ENCODE data around the gene CACNA1C.

The CACNA1C gene

GRCh38 chr12:2403221-2403976, 350.6 kb downstream of the CACNA1C start:
- DNase-seq: no peak

GRCh38 chr12:2405039-2405438, 352.3 kb downstream of the CACNA1C start:
- no peak for DNase-seq

GRCh38 chr12:2406903-2407302, 354.1 kb downstream of the CACNA1C start:
- DNase-seq: no peak

- no peak for DNase-seq
Observed at GRCh38 chr12:2408262-2408661, 355.5 kb downstream of the CACNA1C start.

- no peak for DNase-seq
Observed at GRCh38 chr12:2409656-2410265, 357.0 kb downstream of the CACNA1C start.

- DNase-seq: no peak
Observed at GRCh38 chr12:2410496-2410895, 357.7 kb downstream of the CACNA1C start.

GRCh38 chr12:2411011-2411410, 358.2 kb downstream of the CACNA1C start:
- DNase-seq: no peak

- no peak for DNase-seq
Observed at GRCh38 chr12:2411616-2412304, 359.0 kb downstream of the CACNA1C start.

- no peak for DNase-seq
Observed at GRCh38 chr12:2412305-2412643, 359.5 kb downstream of the CACNA1C start.

- no peak for DNase-seq
Observed at GRCh38 chr12:2413301-2413700, 360.5 kb downstream of the CACNA1C start.

GRCh38 chr12:2413999-2414792, 361.4 kb downstream of the CACNA1C start:
- DNase-seq: no peak

GRCh38 chr12:2414810-2415567, 362.2 kb downstream of the CACNA1C start:
- peak; percentile 31 for DNase-seq

GRCh38 chr12:2415568-2415944, 362.8 kb downstream of the CACNA1C start:
- no peak for DNase-seq

GRCh38 chr12:2416158-2416557, 363.4 kb downstream of the CACNA1C start:
- DNase-seq: no peak

- no peak for DNase-seq
Observed at GRCh38 chr12:2417481-2418160, 364.8 kb downstream of the CACNA1C start.

- no peak for DNase-seq
Observed at GRCh38 chr12:2418579-2418978, 365.8 kb downstream of the CACNA1C start.

GRCh38 chr12:2422591-2422990, 369.8 kb downstream of the CACNA1C start:
- no peak for DNase-seq

GRCh38 chr12:2429032-2429431, 376.2 kb downstream of the CACNA1C start:
- peak; percentile 32 for DNase-seq

GRCh38 chr12:2431810-2432209, 379.0 kb downstream of the CACNA1C start:
- DNase-seq: peak; percentile 37

GRCh38 chr12:2432856-2433255, 380.1 kb downstream of the CACNA1C start:
- no peak for DNase-seq

- DNase-seq: no peak
Observed at GRCh38 chr12:2435511-2435910, 382.7 kb downstream of the CACNA1C start.
